Activated gamma-delta T cell treated with Interleukin-2 at 50 U/mL for 16 hours (primary cell): Measurements from ENCODE around the gene COQ3.

Source experiments
- DNase-seq: peaks from one replicate; pipeline ENCODE4 v3.0.0-alpha.2; 2020

Gene COQ3

GRCh38 chr6:99330159-99330558, 63.8 kb downstream of the COQ3 start:
- peak; percentile 50 for DNase-seq

DNA sequence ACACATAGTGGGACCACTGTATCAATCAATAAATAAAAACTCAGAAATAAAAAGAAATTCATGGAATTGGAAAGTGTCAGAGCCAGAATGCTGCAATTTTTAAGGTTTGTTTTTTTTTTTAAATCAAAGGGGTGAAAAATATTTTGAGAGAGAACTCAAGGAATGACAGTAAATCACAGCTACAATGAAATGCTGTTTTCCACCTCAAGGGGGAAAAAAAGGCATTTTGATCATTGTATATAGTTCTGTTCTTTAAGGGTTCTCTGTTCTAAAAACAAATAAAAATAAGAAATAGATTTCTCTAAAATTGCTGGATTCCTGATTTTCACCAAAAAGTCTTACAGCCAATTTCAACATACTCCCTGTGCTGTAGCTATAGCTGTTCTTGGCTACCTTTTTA, 69.0 kb downstream of the COQ3 start:
- no peak for DNase-seq
